Esophagus mucosa (tissue), 1 donor: ENCODE results near the gene BUD23. TPM values are rescaled to one million over a fixed set of nuclear protein-coding genes. Genes with fewer than 3 reads are reported as not detected.

Experiments
- ATAC-seq: fragments of 200-7000 bp; cut with Tn5 transposase; one replicate; pipeline ENCODE4 v1.9.1; 2020
- total RNA-seq: library from RNA; stranded (reverse); gene quantifications from one replicate; pipeline ENCODE4 v1.2.4, GENCODE V29; 2023
- donor health status: DM: yes; HTN: yes; CAD: no.

BUD23 gene
- total RNA-seq, 1 donor from 2014 or later, result 39.2 TPM

GRCh38 chr7:73742753-73743641, 59.6 kb downstream of the BUD23 start:
- ATAC-seq, result peak; percentile 53

GRCh38 chr7:73746378-73746777, 63.0 kb downstream of the BUD23 start:
- ATAC-seq, result peak; percentile 21

Other genes with a start within 250 kb of the BUD23 start
- gene FZD9, start 249.8 kb upstream of the BUD23 start, total RNA-seq, result 0.24 TPM
- 22.3 TPM for gene BAZ1B, start 161.3 kb upstream of the BUD23 start, total RNA-seq
- gene BCL7B, start 125.9 kb upstream of the BUD23 start, total RNA-seq, result 34.8 TPM
- gene TBL2, start 105.0 kb upstream of the BUD23 start, total RNA-seq, result 19.2 TPM
- 0.52 TPM for gene MLXIPL, start 59.1 kb upstream of the BUD23 start, total RNA-seq
- 0.32 TPM for gene VPS37D, start 15.8 kb upstream of the BUD23 start, total RNA-seq
- 7.3 TPM for gene DNAJC30, start 144 bp upstream of the BUD23 start, total RNA-seq
- gene STX1A, start 36.1 kb downstream of the BUD23 start, total RNA-seq, result 1.2 TPM
- 11.7 TPM for gene ABHD11, start 55.2 kb downstream of the BUD23 start, total RNA-seq
- gene CLDN3, start 86.7 kb downstream of the BUD23 start, total RNA-seq, result 0.64 TPM
- gene CLDN4, start 147.4 kb downstream of the BUD23 start, total RNA-seq, result 149 TPM
- 1.9 TPM for gene METTL27, start 158.9 kb downstream of the BUD23 start, total RNA-seq
- gene TMEM270, start 177.6 kb downstream of the BUD23 start, total RNA-seq, result not detected